ENCODE results near the gene WDR49. TPM values are rescaled to one million over a fixed set of nuclear protein-coding genes. Genes with fewer than 3 reads are reported as not detected.

WDR49 gene
- total RNA-seq, 1 donor from 2014 or later: 0.84 TPM

DNA sequence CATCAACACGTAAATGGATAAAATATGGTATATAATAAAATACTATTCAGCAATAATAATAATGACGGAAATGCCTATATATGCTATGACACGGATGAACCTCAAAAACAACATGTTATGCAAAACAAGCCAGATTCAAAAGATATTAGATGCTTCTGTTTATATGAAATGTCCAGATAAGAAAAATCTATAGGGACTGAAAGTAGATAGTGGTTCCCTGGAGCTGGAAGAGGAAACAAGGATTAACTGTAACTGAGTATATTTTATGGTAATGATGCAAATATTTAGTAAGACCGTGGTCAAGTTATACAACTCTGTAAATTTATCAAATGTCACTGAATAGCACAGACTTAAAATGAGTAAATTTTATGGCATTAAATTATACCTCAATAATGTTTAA, 25.8 kb upstream of the WDR49 start:
- no peaks in the 10 kb centered on the region for H3K4me1 Mint-ChIP-seq (ENCODE audit: low read depth, unreplicated experiment)
- Histone ChIP-seq H3K27ac (ENCODE audit: low read depth, low read length) (no peak overlapping the region), H3K27me3 (ENCODE audit: insufficient read depth, low read length) (no peaks in the 10 kb centered on the region), H3K4me1 (ENCODE audit: insufficient read depth, low read length) (no peaks in the 10 kb centered on the region), H3K79me2 (ENCODE audit: insufficient read depth, low read length) (no peaks in the 10 kb centered on the region), H3K4me3 (ENCODE audit: insufficient read depth, low read depth, low read length) (no peak overlapping the region), H3K4me2 (ENCODE audit: low read length) (no peak overlapping the region), H3K9ac (ENCODE audit: low read length) (no peak overlapping the region), H3K9me3 (ENCODE audit: insufficient read depth, low read depth, low read length) (no peaks in the 10 kb centered on the region), H3K36me3 (ENCODE audit: insufficient read depth, low read length) (peaks cover 13% of the 10 kb centered on the region), H4K20me1 (ENCODE audit: insufficient read depth, low read length) (no peaks in the 10 kb centered on the region), H2AFZ (ENCODE audit: low read depth, low read length) (no peak overlapping the region)
- H3K27ac Mint-ChIP-seq (ENCODE audit: unreplicated experiment): no peak overlapping the region
- H3K9me3 Mint-ChIP-seq (ENCODE audit: unreplicated experiment): no peaks in the 10 kb centered on the region
- H3K4me3 Mint-ChIP-seq (ENCODE audit: unreplicated experiment): no peak overlapping the region
- H3K36me3 Mint-ChIP-seq (ENCODE audit: low read depth, unreplicated experiment): peaks cover 10% of the 10 kb centered on the region
- no peak for DNase-seq (ENCODE audit: low read depth)
- H3K27me3 Mint-ChIP-seq (ENCODE audit: low read depth, unreplicated experiment): no peaks in the 10 kb centered on the region
- FAIRE-seq: no peak
- TF ChIP-seq, protein P1, sequence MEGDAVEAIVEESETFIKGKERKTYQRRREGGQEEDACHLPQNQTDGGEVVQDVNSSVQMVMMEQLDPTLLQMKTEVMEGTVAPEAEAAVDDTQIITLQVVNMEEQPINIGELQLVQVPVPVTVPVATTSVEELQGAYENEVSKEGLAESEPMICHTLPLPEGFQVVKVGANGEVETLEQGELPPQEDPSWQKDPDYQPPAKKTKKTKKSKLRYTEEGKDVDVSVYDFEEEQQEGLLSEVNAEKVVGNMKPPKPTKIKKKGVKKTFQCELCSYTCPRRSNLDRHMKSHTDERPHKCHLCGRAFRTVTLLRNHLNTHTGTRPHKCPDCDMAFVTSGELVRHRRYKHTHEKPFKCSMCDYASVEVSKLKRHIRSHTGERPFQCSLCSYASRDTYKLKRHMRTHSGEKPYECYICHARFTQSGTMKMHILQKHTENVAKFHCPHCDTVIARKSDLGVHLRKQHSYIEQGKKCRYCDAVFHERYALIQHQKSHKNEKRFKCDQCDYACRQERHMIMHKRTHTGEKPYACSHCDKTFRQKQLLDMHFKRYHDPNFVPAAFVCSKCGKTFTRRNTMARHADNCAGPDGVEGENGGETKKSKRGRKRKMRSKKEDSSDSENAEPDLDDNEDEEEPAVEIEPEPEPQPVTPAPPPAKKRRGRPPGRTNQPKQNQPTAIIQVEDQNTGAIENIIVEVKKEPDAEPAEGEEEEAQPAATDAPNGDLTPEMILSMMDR (IDR thresholded peaks at IDR 0.05; ENCODE audit: insufficient read depth, low read depth, low read length): no peak
- no peak for TF ChIP-seq EZH2 (IDR thresholded peaks at IDR 0.05; ENCODE audit: insufficient read depth, low read length)

DNA sequence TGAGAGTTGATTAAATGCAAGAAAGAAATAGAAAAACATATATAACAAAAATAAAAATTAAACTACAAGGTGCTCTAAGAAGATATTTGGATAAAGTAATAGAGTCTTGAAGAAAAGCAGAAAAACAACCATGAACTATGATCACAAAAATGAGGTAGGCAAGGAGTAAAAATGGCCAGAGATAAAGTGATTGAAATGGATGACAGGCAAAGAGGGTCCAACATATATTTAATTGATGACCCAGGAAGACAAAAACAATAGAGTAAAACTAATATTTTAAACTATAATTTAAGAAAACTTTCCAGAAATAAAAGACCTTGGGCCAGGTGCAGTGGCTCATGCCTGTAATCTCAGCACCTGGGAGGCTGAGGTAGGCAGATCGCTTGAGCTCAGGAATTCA, 22.1 kb upstream of the WDR49 start:
- Histone ChIP-seq H4K20me1 (ENCODE audit: insufficient read depth, low read length) (no peaks in the 10 kb centered on the region), H3K4me2 (ENCODE audit: low read length) (no peak overlapping the region), H3K27ac (ENCODE audit: low read depth, low read length) (no peak overlapping the region), H3K9me3 (ENCODE audit: insufficient read depth, low read depth, low read length) (no peaks in the 10 kb centered on the region), H3K4me3 (ENCODE audit: insufficient read depth, low read depth, low read length) (no peak overlapping the region), H3K4me1 (ENCODE audit: insufficient read depth, low read length) (no peaks in the 10 kb centered on the region), H2AFZ (ENCODE audit: low read depth, low read length) (no peak overlapping the region), H3K27me3 (ENCODE audit: insufficient read depth, low read length) (no peaks in the 10 kb centered on the region), H3K9ac (ENCODE audit: low read length) (no peak overlapping the region), H3K36me3 (ENCODE audit: insufficient read depth, low read length) (peaks cover 12% of the 10 kb centered on the region), H3K79me2 (ENCODE audit: insufficient read depth, low read length) (no peaks in the 10 kb centered on the region)
- no peaks in the 10 kb centered on the region for H3K4me1 Mint-ChIP-seq (ENCODE audit: low read depth, unreplicated experiment)
- H3K9me3 Mint-ChIP-seq (ENCODE audit: unreplicated experiment): no peaks in the 10 kb centered on the region
- H3K4me3 Mint-ChIP-seq (ENCODE audit: unreplicated experiment): no peak overlapping the region
- no peak for TF ChIP-seq EZH2 (IDR thresholded peaks at IDR 0.05; ENCODE audit: insufficient read depth, low read length)
- TF ChIP-seq, protein P1 (IDR thresholded peaks at IDR 0.05; ENCODE audit: insufficient read depth, low read depth, low read length): no peak
- DNase-seq (ENCODE audit: low read depth) (no peak), FAIRE-seq (no peak)
- H3K27ac Mint-ChIP-seq (ENCODE audit: unreplicated experiment): no peak overlapping the region
- H3K27me3 Mint-ChIP-seq (ENCODE audit: low read depth, unreplicated experiment): no peaks in the 10 kb centered on the region
- H3K36me3 Mint-ChIP-seq (ENCODE audit: low read depth, unreplicated experiment): peaks cover 7% of the 10 kb centered on the region

DNA sequence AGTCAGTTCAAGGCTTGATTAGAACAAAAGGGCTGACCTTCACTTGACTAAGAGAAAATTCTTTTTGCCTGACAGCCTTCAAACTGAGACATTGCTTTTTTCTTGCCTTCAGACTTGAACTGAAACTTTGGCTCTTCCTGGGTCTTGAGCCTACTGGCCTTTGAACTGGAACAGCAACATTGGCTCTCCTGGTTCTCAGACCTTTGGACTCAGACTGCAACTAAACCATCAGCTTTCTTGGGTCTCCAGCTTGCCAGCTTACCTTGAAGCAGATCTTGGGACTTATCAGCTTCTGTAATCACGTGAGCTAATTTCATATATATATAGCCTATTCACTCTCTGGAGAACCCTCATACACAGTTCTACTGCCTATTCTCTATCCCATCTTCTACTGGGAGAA, 19.5 kb upstream of the WDR49 start:
- Mint-ChIP-seq H3K4me1 (ENCODE audit: low read depth, unreplicated experiment) (no peaks in the 10 kb centered on the region), H3K27me3 (ENCODE audit: low read depth, unreplicated experiment) (no peaks in the 10 kb centered on the region), H3K36me3 (ENCODE audit: low read depth, unreplicated experiment) (peaks cover 7% of the 10 kb centered on the region), H3K4me3 (ENCODE audit: unreplicated experiment) (no peak overlapping the region), H3K9me3 (ENCODE audit: unreplicated experiment) (no peaks in the 10 kb centered on the region), H3K27ac (ENCODE audit: unreplicated experiment) (no peak overlapping the region)
- Histone ChIP-seq H3K4me2 (ENCODE audit: low read length) (no peak overlapping the region), H3K9me3 (ENCODE audit: insufficient read depth, low read depth, low read length) (no peaks in the 10 kb centered on the region), H3K4me3 (ENCODE audit: insufficient read depth, low read depth, low read length) (no peak overlapping the region), H3K4me1 (ENCODE audit: insufficient read depth, low read length) (no peaks in the 10 kb centered on the region), H3K27ac (ENCODE audit: low read depth, low read length) (no peak overlapping the region), H2AFZ (ENCODE audit: low read depth, low read length) (no peak overlapping the region), H3K36me3 (ENCODE audit: insufficient read depth, low read length) (peaks cover 12% of the 10 kb centered on the region), H3K27me3 (ENCODE audit: insufficient read depth, low read length) (no peaks in the 10 kb centered on the region), H3K9ac (ENCODE audit: low read length) (no peak overlapping the region), H4K20me1 (ENCODE audit: insufficient read depth, low read length) (no peaks in the 10 kb centered on the region), H3K79me2 (ENCODE audit: insufficient read depth, low read length) (no peaks in the 10 kb centered on the region)
- no peak for TF ChIP-seq EZH2 (IDR thresholded peaks at IDR 0.05; ENCODE audit: insufficient read depth, low read length)
- TF ChIP-seq, protein P1 (IDR thresholded peaks at IDR 0.05; ENCODE audit: insufficient read depth, low read depth, low read length): no peak
- no peak for FAIRE-seq
- DNase-seq (ENCODE audit: low read depth): no peak

All from astrocyte (in vitro differentiated cells and primary cell).